Activated gamma-delta T cell treated with anti-CD3 and anti-CD28 coated beads, Interleukin-2, amount 50 U/mL, for 16 hours (primary cell): ENCODE measurements around the gene CNPY1.
"Not testable (repeated sequence)": the region's sequence is repeated elsewhere in the genome, so short reads cannot be mapped to it uniquely, and the experiment has no call there.

Experiments
- DNase-seq: peaks from one replicate; pipeline ENCODE4 v3.0.0-alpha.2; 2020; ENCODE audit warnings: low read depth

Gene CNPY1

GRCh38 chr7:155533120-155533826 is 13.1 kb downstream of the CNPY1 start:
- no peak for DNase-seq

DNA sequence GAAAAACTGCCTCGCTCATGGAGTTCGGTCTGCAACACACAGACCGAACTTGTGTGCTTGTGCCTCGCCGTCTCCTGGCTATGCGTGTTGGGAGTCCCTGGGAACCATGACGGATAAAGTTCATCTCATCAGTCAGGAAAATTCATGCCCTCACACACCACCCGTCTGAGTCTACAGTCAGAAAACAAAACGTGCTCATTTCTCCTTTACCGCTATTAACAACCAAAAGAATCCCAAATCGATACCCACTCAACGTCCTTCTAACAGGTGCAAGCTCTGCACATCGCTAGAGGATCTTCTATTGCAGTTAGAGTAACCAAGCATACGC is 13.6 kb downstream of the CNPY1 start:
- no peak for DNase-seq

- no peak for DNase-seq
These were observed 14.7 kb downstream of the CNPY1 start for GRCh38 chr7:155531681-155532080.

DNA sequence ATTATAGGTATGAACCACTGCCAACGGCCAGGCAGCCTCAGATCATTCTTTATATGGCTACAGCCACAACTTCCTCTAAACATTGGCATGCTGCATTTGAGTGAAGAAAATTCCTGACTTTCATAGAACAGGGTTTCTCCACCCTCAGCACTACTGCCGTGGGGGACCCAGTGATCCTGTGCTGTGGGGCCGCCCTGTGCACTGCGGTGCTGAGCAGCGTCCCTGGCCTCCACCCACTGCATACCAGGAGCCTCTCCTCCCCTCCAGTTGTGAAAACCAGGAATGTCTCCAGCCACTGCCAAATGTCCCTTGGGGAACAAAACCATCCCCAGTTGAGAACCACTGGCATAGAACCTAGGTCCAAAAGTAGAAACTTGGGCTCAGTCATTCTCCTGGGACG is 15.8 kb downstream of the CNPY1 start:
- DNase-seq, result no peak

DNA sequence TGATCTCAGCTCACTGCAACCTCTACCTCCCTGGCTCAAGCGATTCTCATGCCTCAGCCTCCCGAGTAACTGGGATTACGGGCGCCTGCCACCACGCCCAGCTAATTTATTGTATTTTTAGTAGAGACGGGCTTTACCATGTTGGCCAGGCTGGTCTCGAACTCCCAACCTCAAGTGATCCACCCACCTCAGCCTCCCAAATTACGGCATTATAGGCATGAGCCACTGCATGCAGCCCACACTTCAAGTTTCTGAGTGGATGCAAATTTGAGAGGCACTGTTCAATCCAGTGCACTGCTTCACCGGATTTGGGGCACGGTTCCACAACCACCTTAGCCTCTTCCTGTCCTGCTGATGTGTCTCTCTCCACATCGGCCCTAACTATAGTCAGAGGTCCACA is 16.5 kb downstream of the CNPY1 start:
- DNase-seq, result no peak

- no peak for DNase-seq
These were observed 17.0 kb downstream of the CNPY1 start for GRCh38 chr7:155529346-155529745.

DNA sequence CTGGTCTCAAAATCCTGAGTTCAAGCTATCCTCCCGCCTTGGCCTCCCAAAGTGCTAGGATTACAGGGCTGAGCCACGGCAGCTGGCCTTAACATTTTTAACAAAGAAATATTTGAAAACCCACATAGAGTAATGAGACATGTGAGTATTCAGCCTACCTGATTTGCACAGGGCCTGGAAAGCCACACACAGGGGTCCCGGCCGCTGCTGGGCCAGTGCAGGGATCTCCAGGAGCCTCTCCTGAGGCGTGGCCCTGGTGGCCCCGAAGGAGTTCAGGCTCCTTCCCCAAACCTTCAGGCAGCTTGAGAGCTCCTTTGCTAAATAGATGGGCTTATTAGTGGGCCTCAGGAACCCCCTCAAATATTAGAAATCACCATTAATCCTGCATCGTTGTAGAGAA is 18.7 kb downstream of the CNPY1 start:
- no peak for DNase-seq

GRCh38 chr7:155526225-155526624 is 20.1 kb downstream of the CNPY1 start:
- no peak for DNase-seq

- no peak for DNase-seq
These were observed 22.3 kb downstream of the CNPY1 start for GRCh38 chr7:155524018-155524556.

DNA sequence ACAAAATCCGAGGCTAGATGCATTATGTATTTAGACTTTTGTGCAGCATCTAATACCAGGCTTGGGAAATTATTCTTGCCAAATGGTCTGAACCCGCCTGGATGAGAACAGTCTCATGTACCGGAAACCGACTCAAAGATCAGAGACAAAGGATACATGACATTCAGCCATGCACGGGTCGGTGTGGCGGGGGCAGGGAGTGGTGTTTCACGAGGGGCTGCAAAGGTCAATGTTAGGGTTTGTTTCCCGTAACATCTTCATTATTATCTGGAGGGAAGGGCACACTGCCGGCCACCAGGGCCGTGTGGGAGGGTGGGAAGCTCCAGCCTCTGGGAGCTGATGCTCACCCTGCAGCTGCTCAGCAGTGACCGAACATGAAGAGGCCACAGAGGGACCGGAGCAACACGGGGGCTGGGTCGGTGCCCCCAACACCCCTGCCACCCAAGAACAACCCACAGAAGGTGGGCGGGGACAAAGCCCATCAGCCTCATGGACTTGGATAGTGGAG is 23.1 kb downstream of the CNPY1 start:
- no peak for DNase-seq

GRCh38 chr7:155521743-155522398 is 24.5 kb downstream of the CNPY1 start:
- no peak for DNase-seq

- DNase-seq, result no peak
These were observed 25.2 kb downstream of the CNPY1 start for GRCh38 chr7:155521007-155521742.

DNA sequence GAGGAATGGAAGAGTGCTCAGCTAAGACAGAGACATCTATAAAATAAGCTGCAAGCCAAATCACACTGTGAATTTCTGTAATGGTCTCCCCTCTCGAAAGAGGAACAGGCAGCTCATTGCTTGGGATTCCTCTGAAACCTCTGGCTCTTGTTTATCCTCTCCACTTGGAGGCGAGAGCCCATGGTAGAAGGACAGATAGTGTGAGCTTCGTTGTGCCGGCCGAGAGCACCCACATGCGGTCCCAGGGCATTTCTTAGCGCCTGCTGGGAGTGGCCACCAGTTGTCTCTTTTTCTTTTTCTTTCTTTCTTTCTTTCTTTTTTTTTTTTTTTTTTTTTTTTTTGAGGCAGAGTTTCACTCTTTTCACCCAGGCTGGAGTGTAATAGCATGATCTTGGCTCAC is 26.2 kb downstream of the CNPY1 start:
- no peak for DNase-seq

DNA sequence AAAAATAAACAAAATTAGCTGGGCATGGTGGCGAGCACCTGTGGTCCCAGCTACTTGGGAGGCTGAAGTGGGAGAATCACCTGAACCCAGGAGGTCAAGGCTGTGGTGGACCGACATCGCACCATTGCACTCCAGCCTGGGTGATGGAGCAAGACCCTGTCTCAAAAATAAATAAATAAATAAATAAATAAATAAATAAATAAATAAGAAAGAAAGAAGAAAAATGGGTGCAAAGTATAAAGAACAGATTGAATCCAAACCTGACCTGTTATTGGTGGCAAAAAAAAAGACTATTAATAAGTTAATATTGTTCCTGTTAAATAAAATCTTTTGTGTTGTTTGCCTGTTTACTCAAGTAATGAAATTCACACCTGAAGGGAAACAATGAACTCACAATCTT is 27.0 kb downstream of the CNPY1 start:
- not testable (repeated sequence) for DNase-seq

- DNase-seq, result no peak
These were observed 27.7 kb downstream of the CNPY1 start for GRCh38 chr7:155518633-155519032.

GRCh38 chr7:155517969-155518368 is 28.4 kb downstream of the CNPY1 start:
- no peak for DNase-seq

GRCh38 chr7:155517452-155517851 is 28.9 kb downstream of the CNPY1 start:
- DNase-seq, result no peak

DNA sequence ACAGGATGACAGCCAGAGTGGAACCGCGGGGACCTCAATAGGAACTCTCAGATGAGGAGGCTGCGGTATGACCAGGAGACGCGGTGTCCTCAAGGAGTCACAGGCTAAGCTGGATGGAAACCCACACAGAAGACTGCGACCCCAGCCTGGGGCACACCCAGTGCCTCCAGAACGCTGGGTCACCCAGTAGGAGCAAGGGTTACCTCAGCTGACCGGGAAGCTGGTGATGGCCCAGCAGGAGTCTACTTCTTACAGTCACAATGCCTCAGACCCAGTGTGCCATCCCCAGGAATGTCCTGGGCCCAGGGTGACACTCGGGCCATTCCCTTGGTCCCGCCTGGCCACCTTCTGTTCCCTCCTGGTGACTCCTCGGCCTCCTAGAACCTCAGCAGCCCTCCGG is 29.9 kb downstream of the CNPY1 start:
- no peak for DNase-seq

- no peak for DNase-seq
These were observed 31.0 kb downstream of the CNPY1 start for GRCh38 chr7:155515318-155515717.

DNA sequence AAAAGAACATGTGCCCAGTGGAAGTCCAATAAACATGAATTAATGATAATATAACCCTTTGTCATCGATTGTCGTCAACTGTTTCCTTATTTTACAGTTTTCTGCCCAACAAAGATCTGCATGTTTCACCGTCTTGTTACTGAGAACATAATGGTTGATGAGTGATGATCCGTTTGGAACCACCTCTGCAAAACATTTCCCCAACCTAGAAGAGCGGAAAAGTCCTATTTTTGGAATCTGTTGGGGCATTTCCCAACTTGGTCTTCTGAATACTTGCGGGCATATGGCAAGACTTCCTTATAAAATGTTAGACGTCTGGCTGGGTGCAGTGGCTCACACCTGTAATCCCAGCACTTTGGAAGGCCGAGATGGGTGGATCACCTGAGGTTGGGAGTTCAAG is 32.1 kb downstream of the CNPY1 start:
- no peak for DNase-seq

DNA sequence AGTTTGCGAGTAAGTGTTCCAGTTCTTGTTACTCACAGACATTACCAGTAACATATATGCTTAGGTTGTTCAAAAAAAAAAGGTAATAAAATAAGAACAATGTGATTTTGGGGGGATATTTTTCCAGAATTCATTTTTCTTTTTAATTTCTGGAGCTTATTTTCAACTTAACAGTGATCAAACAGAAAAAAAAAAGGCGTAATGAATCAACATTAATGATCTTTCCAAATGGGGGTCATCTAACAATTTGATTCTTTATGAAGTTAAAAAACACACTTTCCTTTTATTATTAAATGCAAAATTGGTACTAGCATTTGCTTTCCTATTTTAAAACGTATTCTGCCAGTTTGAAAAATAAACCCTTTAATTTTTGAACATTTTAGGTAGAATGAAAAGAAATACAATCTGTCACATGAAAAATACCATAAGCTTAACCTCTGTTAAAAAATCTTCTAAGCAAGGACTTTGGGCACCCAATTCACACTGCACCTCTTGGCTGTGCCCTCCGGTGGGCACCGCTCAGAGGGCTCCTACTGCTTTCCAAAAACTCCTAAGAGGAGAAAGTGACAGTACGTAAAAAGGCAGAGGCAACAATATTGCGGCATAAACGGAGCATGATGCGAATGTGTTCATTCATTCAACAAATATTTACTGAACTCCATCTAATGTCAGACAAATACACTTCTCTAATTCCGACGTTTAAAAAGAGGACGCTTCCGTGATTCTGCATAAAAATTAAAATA is 32.6 kb downstream of the CNPY1 start:
- DNase-seq, result no peak

- no peak for DNase-seq
These were observed 34.0 kb downstream of the CNPY1 start for GRCh38 chr7:155512246-155512887.
